OCI-LY3 (cell line): Measurements from ENCODE around the gene NFKB2.

ENCODE experiments used
- H2AFZ ChIP-seq: fragments of 200-600, 300-600 bp; shearing (Covaris generic); 2 replicates; pipeline ENCODE4 v1.6.0; 2014; ENCODE audit warnings: antibody characterized with exemption, low read depth, low read length
- H3K27ac ChIP-seq: fragments of 200-600, 300-600 bp; sonication (generic); 2 replicates; pipeline ENCODE4 v1.5.1; 2014; ENCODE audit warnings: mild to moderate bottlenecking, low read length, moderate library complexity, mixed read lengths
- H3K27me3 ChIP-seq: fragments of 200-600, 300-600 bp; sonication (generic); 2 replicates; pipeline ENCODE4 v1.6.1; 2014; ENCODE audit warnings: low read depth, low read length, mixed read lengths
- H3K36me3 ChIP-seq: fragments of 200-600, 300-600 bp; sonication (generic); replicated peaks from 2 replicates; pipeline ENCODE3; 2014; ENCODE audit warnings: low read depth, low read length, mixed read lengths
- H3K4me1 ChIP-seq: fragments of 300-600, 200-600 bp; sonication (generic); 2 replicates; pipeline ENCODE4 v1.6.1; 2014; ENCODE audit warnings: low read length, mixed read lengths
- H3K4me2 ChIP-seq: fragments of 200-600, 300-600 bp; sonication (generic); 2 replicates; pipeline ENCODE4 v1.6.1; 2014; ENCODE audit warnings: low read length, mixed read lengths
- H3K4me3 ChIP-seq: fragments of 300-600, 200-600 bp; sonication (generic); 2 replicates; pipeline ENCODE4 v1.5.1; 2014; ENCODE audit warnings: antibody characterized with exemption, mild to moderate bottlenecking, low read length, moderate library complexity
- H3K79me2 ChIP-seq: fragments of 300-600, 200-600 bp; shearing (Covaris generic); 2 replicates; pipeline ENCODE4 v1.6.1; 2014; ENCODE audit warnings: mild to moderate bottlenecking, low read length, mixed read lengths
- H3K9ac ChIP-seq: fragments of 300-600, 200-600 bp; shearing (Covaris generic); 2 replicates; pipeline ENCODE4 v1.6.0; 2014; ENCODE audit warnings: mild to moderate bottlenecking, low read length, moderate library complexity
- H3K9me3 ChIP-seq: fragments of 200-600, 300-600 bp; shearing (Covaris generic); 2 replicates; pipeline ENCODE4 v1.6.1; 2014; ENCODE audit warnings: low read length, mixed read lengths; ENCODE audit not compliant: insufficient read depth
- H4K20me1 ChIP-seq: fragments of 200-600, 300-600 bp; sonication (generic); 2 replicates; pipeline ENCODE4 v1.6.1; 2016; ENCODE audit warnings: low read length, mixed read lengths; ENCODE audit not compliant: insufficient read depth
- EZH2phosphoT487 ChIP-seq: fragments of 200-600 bp; shearing (Covaris generic); IDR thresholded peaks from 2 replicates; pipeline ENCODE4 v1.6.1; 2018; ENCODE audit warnings: antibody characterized with exemption, mixed run types, low read depth
- TF ChIP-seq, protein P1 (sequence below): fragments of 200-600, 300-600 bp; sonication (generic); IDR thresholded peaks from 2 replicates; pipeline ENCODE4 v1.5.1; 2014; ENCODE audit warnings: antibody characterized with exemption, low read length, low read depth

Gene NFKB2

GRCh38 chr10:102398172-102399020, 2.9 kb downstream of the NFKB2 start:
- Histone ChIP-seq H2AFZ (no peak overlapping the region), H3K36me3 (peaks cover 45% of the 10 kb centered on the region), H3K4me3 (peak overlapping the region; percentile 64; the same call in 1 of the 2 replicates), H3K27ac (peak overlapping the region; percentile 23; the same call in 1 of the 2 replicates), H3K4me2 (peak overlapping the region; percentile 95), H3K27me3 (no peaks in the 10 kb centered on the region), H3K4me1 (peaks cover 40% of the 10 kb centered on the region), H3K79me2 (peaks cover 45% of the 10 kb centered on the region), H4K20me1 (peaks cover 13% of the 10 kb centered on the region), H3K9me3 (no peaks in the 10 kb centered on the region), H3K9ac (no peak overlapping the region)
- TF ChIP-seq, protein P1, sequence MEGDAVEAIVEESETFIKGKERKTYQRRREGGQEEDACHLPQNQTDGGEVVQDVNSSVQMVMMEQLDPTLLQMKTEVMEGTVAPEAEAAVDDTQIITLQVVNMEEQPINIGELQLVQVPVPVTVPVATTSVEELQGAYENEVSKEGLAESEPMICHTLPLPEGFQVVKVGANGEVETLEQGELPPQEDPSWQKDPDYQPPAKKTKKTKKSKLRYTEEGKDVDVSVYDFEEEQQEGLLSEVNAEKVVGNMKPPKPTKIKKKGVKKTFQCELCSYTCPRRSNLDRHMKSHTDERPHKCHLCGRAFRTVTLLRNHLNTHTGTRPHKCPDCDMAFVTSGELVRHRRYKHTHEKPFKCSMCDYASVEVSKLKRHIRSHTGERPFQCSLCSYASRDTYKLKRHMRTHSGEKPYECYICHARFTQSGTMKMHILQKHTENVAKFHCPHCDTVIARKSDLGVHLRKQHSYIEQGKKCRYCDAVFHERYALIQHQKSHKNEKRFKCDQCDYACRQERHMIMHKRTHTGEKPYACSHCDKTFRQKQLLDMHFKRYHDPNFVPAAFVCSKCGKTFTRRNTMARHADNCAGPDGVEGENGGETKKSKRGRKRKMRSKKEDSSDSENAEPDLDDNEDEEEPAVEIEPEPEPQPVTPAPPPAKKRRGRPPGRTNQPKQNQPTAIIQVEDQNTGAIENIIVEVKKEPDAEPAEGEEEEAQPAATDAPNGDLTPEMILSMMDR = no peak
- no peak for TF ChIP-seq EZH2phosphoT487

DNA sequence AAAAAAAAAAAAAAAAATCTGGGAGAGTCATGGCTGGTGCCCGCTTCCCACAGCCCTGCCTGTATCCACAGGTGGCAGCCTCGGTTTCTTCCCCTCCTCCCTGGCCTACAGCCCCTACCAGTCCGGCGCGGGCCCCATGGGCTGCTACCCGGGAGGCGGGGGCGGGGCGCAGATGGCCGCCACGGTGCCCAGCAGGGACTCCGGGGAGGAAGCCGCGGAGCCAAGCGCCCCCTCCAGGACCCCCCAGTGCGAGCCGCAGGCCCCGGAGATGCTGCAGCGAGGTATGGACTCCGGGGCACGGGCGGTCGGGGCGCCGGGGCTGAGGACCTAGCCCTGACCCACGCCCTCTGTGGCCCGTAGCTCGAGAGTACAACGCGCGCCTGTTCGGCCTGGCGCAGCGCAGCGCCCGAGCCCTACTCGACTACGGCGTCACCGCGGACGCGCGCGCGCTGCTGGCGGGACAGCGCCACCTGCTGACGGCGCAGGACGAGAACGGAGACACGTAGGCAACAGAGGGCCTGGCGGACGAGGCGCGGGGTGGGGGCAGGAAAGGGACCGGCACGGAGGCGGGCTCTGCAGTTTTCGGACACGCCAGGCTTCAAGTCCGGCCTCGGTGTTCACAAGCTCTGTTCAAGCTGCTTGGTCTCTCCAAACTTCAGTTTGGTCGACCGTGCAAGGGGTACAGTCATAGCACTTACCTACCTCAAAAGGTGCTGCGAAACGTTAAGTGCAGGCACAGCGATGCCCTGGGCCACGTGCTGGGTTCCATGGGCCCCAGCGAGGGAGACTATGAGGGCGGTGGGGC, 3.9 kb downstream of the NFKB2 start:
- peaks cover 45% of the 10 kb centered on the region for H3K36me3 ChIP-seq
- peaks cover 13% of the 10 kb centered on the region for H4K20me1 ChIP-seq
- peaks cover 45% of the 10 kb centered on the region for H3K4me1 ChIP-seq
- TF ChIP-seq, protein P1 = peak; percentile 74
- no peak for TF ChIP-seq EZH2phosphoT487
- peaks cover 45% of the 10 kb centered on the region for H3K79me2 ChIP-seq
- H3K9ac ChIP-seq = peak overlapping the region; percentile 42; the same call in 1 of the 2 replicates
- H2AFZ ChIP-seq = no peak overlapping the region
- H3K27me3 ChIP-seq = no peaks in the 10 kb centered on the region
- H3K4me2 ChIP-seq = peak overlapping the region; percentile 95
- peak overlapping the region; percentile 64 for H3K4me3 ChIP-seq
- no peaks in the 10 kb centered on the region for H3K9me3 ChIP-seq
- peak overlapping the region; percentile 53 for H3K27ac ChIP-seq

- H3K27ac ChIP-seq = peak overlapping the region; percentile 53
- no peak overlapping the region for H2AFZ ChIP-seq
- H3K9ac ChIP-seq = peak overlapping the region; percentile 42; the same call in 1 of the 2 replicates
- peaks cover 45% of the 10 kb centered on the region for H3K36me3 ChIP-seq
- H3K4me3 ChIP-seq = peak overlapping the region; percentile 64; the same call in 1 of the 2 replicates
- H3K27me3 ChIP-seq = no peaks in the 10 kb centered on the region
- H3K79me2 ChIP-seq = peaks cover 39% of the 10 kb centered on the region
- TF ChIP-seq, protein P1 = no peak
- TF ChIP-seq EZH2phosphoT487 = no peak
- peaks cover 13% of the 10 kb centered on the region for H4K20me1 ChIP-seq
- H3K4me2 ChIP-seq = peak overlapping the region; percentile 95
- peaks cover 45% of the 10 kb centered on the region for H3K4me1 ChIP-seq
- H3K9me3 ChIP-seq = no peaks in the 10 kb centered on the region
These were observed 4.6 kb downstream of the NFKB2 start for GRCh38 chr10:102400076-102400475.
